ENCODE data around the gene STRA6. TPM values are rescaled to one million over a fixed set of nuclear protein-coding genes. Genes with fewer than 3 reads are reported as not detected.

STRA6 gene
- total and polyA plus RNA-seq, 2 of the 8 experiments (the other 6 are each of a cell fraction or from before 2014, with no cell fraction given): 9.3 to 14.5 TPM

- H3K27ac ChIP-seq (ENCODE audit: low read depth, low read length): no peak overlapping the region
- H2BK15ac ChIP-seq (ENCODE audit: low read length): no peak overlapping the region
- peaks cover 52 to 78% (median 72%) of the 10 kb centered on the region in 4 experiments for H3K27me3 ChIP-seq (replicated peaks in 1 of 4; ENCODE audit: control insufficient read depth in 3 of 4, extremely low read depth in 1 of 4, insufficient read depth in 3 of 4, low read length in 3 of 4)
- no peak overlapping the region for H2AK5ac ChIP-seq (ENCODE audit: low read depth, low read length)
- H3K56ac ChIP-seq (replicated peaks; ENCODE audit: insufficient read length, low read depth, low read length): no peak overlapping the region
- H3K4me3 ChIP-seq (ENCODE audit: extremely low read depth in 1 of 4, insufficient read depth in 2 of 4, low read depth in 3 of 4, low read length in 4 of 4): peak overlapping the region; percentile 29 to 58 (median 38); a peak in 6 of 8 replicates
- no peak overlapping the region for H2BK120ac ChIP-seq (replicated peaks; ENCODE audit: low read depth, low read length)
- FAIRE-seq (no peak), DNase-seq (ENCODE audit: low read depth in 1 of 2, low spot score in 2 of 2) (no peak)
- WGBS, 2 experiments (ENCODE audit: extremely low coverage in 1 of 2, insufficient coverage in 1 of 2, insufficient read length in 1 of 2, insufficient replicate concordance in 2 of 2, low coverage in 1 of 2, low lambda C conversion rate in 2 of 2, missing lambda C conversion rate in 1 of 2): 0% methylated on average over 12 of the region's 26 CpGs; no CpG with 5 or more reads in 1 of the 2 experiments
- H3K9ac ChIP-seq (replicated peaks in 1 of 4; ENCODE audit: extremely low read depth in 1 of 4, low read depth in 3 of 4, low read length in 3 of 4): no peak overlapping the region; a peak in 2 of 7 replicates
- peaks cover 0 to 6% (median 0%) of the 10 kb centered on the region in 4 experiments; a peak in 1 of 8 replicates for H3K36me3 ChIP-seq (ENCODE audit: control insufficient read depth in 2 of 4, insufficient read depth in 4 of 4, low read length in 3 of 4)
- no peak overlapping the region for H3K14ac ChIP-seq (ENCODE audit: insufficient read length)
- H3K23ac ChIP-seq (ENCODE audit: insufficient read length): no peak overlapping the region
- peaks cover 4 to 65% (median 42%) of the 10 kb centered on the region in 4 experiments for H3K4me1 ChIP-seq (replicated peaks in 1 of 4; ENCODE audit: control insufficient read depth in 3 of 4, insufficient read depth in 4 of 4, low read length in 3 of 4)
- H3K79me2 ChIP-seq (ENCODE audit: control insufficient read depth in 1 of 2, insufficient read depth in 2 of 2, low read length in 2 of 2): no peaks in the 10 kb centered on the region
- CTCF ChIA-PET (ENCODE audit: partially characterized antibody): interaction anchor here (1.2 to 3.4 kb wide), 4 partner anchors 8 to 184 kb away, joined by 3 to 23 read pairs (median 20); no protein-coding TSS in a partner anchor
- H4K5ac ChIP-seq (ENCODE audit: insufficient read length, low read depth, low read length): no peak overlapping the region
- peak overlapping the region; percentile 69 to 83 for H3K4me2 ChIP-seq (ENCODE audit: insufficient read depth in 1 of 2, low read depth in 2 of 2, low read length in 2 of 2)
- no peak overlapping the region for H2AFZ ChIP-seq (ENCODE audit: low read length)
- peaks cover 2 to 5% of the 10 kb centered on the region in 2 experiments for H4K20me1 ChIP-seq (replicated peaks in 1 of 2; ENCODE audit: control insufficient read depth in 1 of 2, insufficient read depth in 2 of 2, low read length in 2 of 2)
- no peak overlapping the region for H3K4ac ChIP-seq (replicated peaks; ENCODE audit: insufficient read length, low read depth, low read length)
- H4K91ac ChIP-seq (replicated peaks; ENCODE audit: insufficient read length, low read length): no peak overlapping the region
- H2BK20ac ChIP-seq (ENCODE audit: low read length): no peak overlapping the region
- no peak overlapping the region for H4K8ac ChIP-seq (ENCODE audit: extremely low read depth, insufficient read depth, low read length)
- no peaks in the 10 kb centered on the region for H3K79me1 ChIP-seq (ENCODE audit: low read depth, low read length)
- H3K18ac ChIP-seq (ENCODE audit: extremely low read depth, low read length): peak overlapping the region; percentile 71
- no peak overlapping the region for H2BK5ac ChIP-seq (ENCODE audit: low read depth, low read length)
- H3K23me2 ChIP-seq (ENCODE audit: low read depth, low read length): peaks cover 20% of the 10 kb centered on the region; the same call in 1 of the 2 replicates
- H3K9me3 ChIP-seq (ENCODE audit: insufficient read depth in 2 of 2, low read depth in 1 of 2, low read length in 1 of 2): peaks cover 0 to 8% of the 10 kb centered on the region in 2 experiments; a peak in 1 of 4 replicates
- POLR2A ChIA-PET (ENCODE audit: partially characterized antibody): interaction anchor here (0.5 to 1.3 kb wide), 4 partner anchors 18 to 186 kb away, joined by 3 to 6 read pairs (median 4); no protein-coding TSS in a partner anchor
- H2BK12ac ChIP-seq (ENCODE audit: low read depth, low read length): 0 out of 2 replicates have a peak overlapping the region, but pooled peaks have one; percentile 32
- TF ChIP-seq TBP (IDR thresholded peaks at IDR 0.05; ENCODE audit: low read depth, low read length) (no peak), CBX5 (IDR thresholded peaks at IDR 0.05; ENCODE audit: low read depth, low read length) (no peak), RXRA (IDR thresholded peaks at IDR 0.05; ENCODE audit: insufficient read depth, low read depth, low read length) (no peak), EGR1 (IDR thresholded peaks at IDR 0.05; ENCODE audit: borderline replicate concordance, low read depth, low read length) (no peak), RFX5 (IDR thresholded peaks at IDR 0.05; ENCODE audit: borderline replicate concordance, low read depth, low read length) (no peak), E2F6 (IDR thresholded peaks at IDR 0.05) (no peak), ASH2L (IDR thresholded peaks at IDR 0.05; ENCODE audit: low read length) (no peak)
Observed at GRCh38 chr15:74136540-74136813, 66.1 kb downstream of the STRA6 start.

All from H1 (cell line).